H9 (cell line): ENCODE results near the gene CORT. TPM values are rescaled to one million over a fixed set of nuclear protein-coding genes. Genes with fewer than 3 reads are reported as not detected.

Source experiments
- DNase-seq: peaks from one replicate; pipeline ENCODE4 v3.0.0-alpha.2; 2017
- H2AFZ ChIP-seq: one replicate; pipeline ENCODE4 v1.6.1; 2013; ENCODE audit warnings: mild to moderate bottlenecking, low read length, control low read depth, moderate library complexity
- H2AK5ac ChIP-seq: 2 replicates; pipeline ENCODE4 v1.6.1; 2013; ENCODE audit warnings: low read length, control low read depth, mixed read lengths; ENCODE audit not compliant: insufficient read length
- H2BK120ac ChIP-seq: one replicate; pipeline ENCODE4 v1.6.1; 2013; ENCODE audit warnings: low read depth, mild to moderate bottlenecking, low read length, control low read depth, inconsistent platforms; ENCODE audit not compliant: poor library complexity, severe bottlenecking
- H2BK12ac ChIP-seq: 2 replicates; pipeline ENCODE4 v1.6.1; 2013; ENCODE audit warnings: low read length, control low read depth, mixed read lengths, low read depth; ENCODE audit not compliant: insufficient read length
- H2BK15ac ChIP-seq: 2 replicates; pipeline ENCODE4 v1.6.1; 2013; ENCODE audit warnings: low read depth, low read length, control low read depth
- H2BK20ac ChIP-seq: one replicate; pipeline ENCODE4 v1.6.1; 2013; ENCODE audit warnings: low read depth, mild to moderate bottlenecking, low read length, control low read depth, inconsistent platforms; ENCODE audit not compliant: poor library complexity, severe bottlenecking
- H2BK5ac ChIP-seq: 2 replicates; pipeline ENCODE4 v1.6.1; 2013; ENCODE audit warnings: low read length, control low read depth, mixed read lengths; ENCODE audit not compliant: insufficient read length
- H3K14ac ChIP-seq: 2 replicates; pipeline ENCODE4 v1.6.1; 2013; ENCODE audit warnings: low read length, control low read depth; ENCODE audit not compliant: insufficient read depth
- H3K18ac ChIP-seq: 2 replicates; pipeline ENCODE4 v1.6.1; 2013; ENCODE audit warnings: low read depth, mild to moderate bottlenecking, mixed read lengths, low read length, control low read depth; ENCODE audit not compliant: insufficient read length
- H3K23ac ChIP-seq: 2 replicates; pipeline ENCODE4 v1.6.1; 2013; ENCODE audit warnings: low read length, control low read depth, mixed read lengths, low read depth; ENCODE audit not compliant: insufficient read length
- H3K23me2 ChIP-seq: 2 replicates; pipeline ENCODE4 v1.6.1; 2013; ENCODE audit warnings: low read depth, mild to moderate bottlenecking, mixed read lengths, low read length, control low read depth; ENCODE audit not compliant: insufficient read length, poor library complexity, severe bottlenecking
- H3K27ac ChIP-seq: 2 replicates; pipeline ENCODE4 v1.5.1; 2013; ENCODE audit warnings: low read length, control low read depth, mixed read lengths, low read depth; ENCODE audit not compliant: insufficient read length
- H3K27me3 ChIP-seq: 2 replicates; pipeline ENCODE4 v1.6.1; 2013; ENCODE audit warnings: low read length, control low read depth, inconsistent platforms; ENCODE audit not compliant: insufficient read depth
- H3K4ac ChIP-seq: 2 replicates; pipeline ENCODE4 v1.6.1; 2013; ENCODE audit warnings: low read depth, mild to moderate bottlenecking, control low read depth, inconsistent platforms, low read length, moderate library complexity
- H3K4me1 ChIP-seq: 2 replicates; pipeline ENCODE4 v1.6.1; 2013; ENCODE audit warnings: low read length, control low read depth, inconsistent platforms; ENCODE audit not compliant: insufficient read depth
- H3K4me2 ChIP-seq: 2 replicates; pipeline ENCODE4 v1.6.1; 2013; ENCODE audit warnings: low read length, control low read depth, mixed read lengths; ENCODE audit not compliant: insufficient read length, insufficient read depth
- H3K56ac ChIP-seq: 2 replicates; pipeline ENCODE4 v1.6.1; 2013; ENCODE audit warnings: low read depth, mild to moderate bottlenecking, mixed read lengths, low read length, control low read depth; ENCODE audit not compliant: insufficient read length
- H3K79me1 ChIP-seq: 2 replicates; pipeline ENCODE4 v1.6.1; 2013; ENCODE audit warnings: low read depth, mild to moderate bottlenecking, moderate library complexity, low read length, control low read depth, inconsistent platforms; ENCODE audit not compliant: insufficient read depth, poor library complexity, severe bottlenecking
- H3K79me2 ChIP-seq: 2 replicates; pipeline ENCODE4 v1.6.1; 2013; ENCODE audit warnings: low read length, control low read depth, inconsistent platforms; ENCODE audit not compliant: insufficient read depth
- H3K9ac ChIP-seq: 2 replicates; pipeline ENCODE4 v1.6.1; 2013; ENCODE audit warnings: low read length, control low read depth, mixed read lengths; ENCODE audit not compliant: insufficient read length; ENCODE audit errors: extremely low read depth
- H3K9me3 ChIP-seq: one replicate; pipeline ENCODE4 v1.6.1; 2013; ENCODE audit warnings: low read depth, low read length, inconsistent platforms; ENCODE audit not compliant: control insufficient read depth
- H3T11ph ChIP-seq: one replicate; pipeline ENCODE4 v1.6.1; 2013; ENCODE audit warnings: mild to moderate bottlenecking, low read length, control low read depth, inconsistent platforms
- H4K20me1 ChIP-seq: one replicate; pipeline ENCODE4 v1.6.1; 2013; ENCODE audit not compliant: control insufficient read depth, insufficient read length, insufficient read depth
- H4K5ac ChIP-seq: 2 replicates; pipeline ENCODE4 v1.6.1; 2013; ENCODE audit warnings: low read depth, mild to moderate bottlenecking, mixed read lengths, low read length, control low read depth; ENCODE audit not compliant: insufficient read length
- H4K8ac ChIP-seq: replicated peaks from 2 replicates; pipeline ENCODE4 v1.6.1; 2013; ENCODE audit warnings: low read length, control low read depth, mixed read lengths, low read depth; ENCODE audit not compliant: insufficient read length
- H4K91ac ChIP-seq: 2 replicates; pipeline ENCODE4 v1.6.1; 2013; ENCODE audit warnings: low read depth, mild to moderate bottlenecking, moderate library complexity, mixed read lengths, low read length, control low read depth; ENCODE audit not compliant: insufficient read length
- H3K27ac Mint-ChIP-seq, 3 experiments: 2 replicates in 2 of 3; 3 replicates in 1 of 3; pipeline ENCODE4 v1.8.0; 2020 to 2021; ENCODE audit warnings: mixed read lengths in 3 of 3, mild to moderate bottlenecking in 1 of 3, moderate library complexity in 1 of 3
- H3K27me3 Mint-ChIP-seq: 2 replicates; pipeline ENCODE4 v1.8.0; 2021; ENCODE audit warnings: low read depth, mild to moderate bottlenecking, moderate library complexity, mixed read lengths
- H3K36me3 Mint-ChIP-seq, 3 experiments: 2 replicates in 2 of 3; 3 replicates in 1 of 3; pipeline ENCODE4 v1.8.0; 2020 to 2021; ENCODE audit warnings: low read depth in 3 of 3, mixed read lengths in 3 of 3; ENCODE audit not compliant: insufficient read depth in 1 of 3
- H3K4me1 Mint-ChIP-seq, 2 experiments: 2 replicates each; pipeline ENCODE4 v1.8.0; 2020; ENCODE audit warnings: mixed read lengths in 2 of 2
- H3K4me3 Mint-ChIP-seq, 2 experiments: 2 replicates in 1 of 2; 3 replicates in 1 of 2; pipeline ENCODE4 v1.8.0; 2020 to 2021; ENCODE audit warnings: mild to moderate bottlenecking in 2 of 2, mixed read lengths in 2 of 2, moderate library complexity in 1 of 2
- H3K9me3 Mint-ChIP-seq, 2 experiments: 2 replicates in 1 of 2; 3 replicates in 1 of 2; pipeline ENCODE4 v1.8.0; 2020; ENCODE audit warnings: mild to moderate bottlenecking in 2 of 2, mixed read lengths in 2 of 2, moderate library complexity in 1 of 2
- CTCF ChIP-seq: fragments of 200-600 bp; sonication (generic); conservative IDR thresholded peaks from 3 replicates; pipeline ENCODE4 v1.8.0; 2021; ENCODE audit warnings: antibody characterized with exemption, mild to moderate bottlenecking
- WGBS: extraction: QIAGEN DNeasy Blood & Tissue Kit; methylation state at CpG from one replicate; pipeline ENCODE4 v1.1.7; 2013; ENCODE audit warnings: missing lambda C conversion rate, low lambda C conversion rate, mixed read lengths; ENCODE audit not compliant: insufficient read length; ENCODE audit errors: extremely low coverage; 5-methylcytosine and 5-hydroxymethylcytosine counted together
- total RNA-seq: library from RNA; stranded (reverse); gene quantifications from 2 replicates; pipeline ENCODE4 v1.2.1, GENCODE V29; 2021

Gene CORT
- total RNA-seq, 1 experiment from 2014 or later: not detected

GRCh38 chr1:10407201-10407600 lies 42.6 kb upstream of the CORT start:
- no peak overlapping the region for H4K5ac ChIP-seq
- no peak overlapping the region for H4K91ac ChIP-seq
- DNase-seq: no peak
- no peaks in the 10 kb centered on the region for H4K20me1 ChIP-seq
- no peaks in the 10 kb centered on the region for H3K9me3 ChIP-seq
- H2AK5ac ChIP-seq: no peak overlapping the region
- H3K4ac ChIP-seq: no peak overlapping the region
- no peak overlapping the region for H3K56ac ChIP-seq
- H2BK12ac ChIP-seq: no peak overlapping the region
- TF ChIP-seq CTCF: no peak
- no peak overlapping the region for H3K23ac ChIP-seq
- Mint-ChIP-seq H3K9me3 (no peaks in the 10 kb centered on the region), H3K27me3 (no peaks in the 10 kb centered on the region; the same call in 1 of the 2 replicates), H3K27ac (no peak overlapping the region), H3K4me1 (no peaks in the 10 kb centered on the region), H3K36me3 (peaks cover 78 to 96% (median 89%) of the 10 kb centered on the region in 3 experiments), H3K4me3 (no peak overlapping the region)
- H3T11ph ChIP-seq: no peak overlapping the region
- H3K79me1 ChIP-seq: no peaks in the 10 kb centered on the region
- H3K27ac ChIP-seq: no peak overlapping the region
- H4K8ac ChIP-seq: no peak overlapping the region
- H3K4me2 ChIP-seq: no peak overlapping the region
- no peaks in the 10 kb centered on the region for H3K4me1 ChIP-seq
- H3K14ac ChIP-seq: no peak overlapping the region
- H2BK20ac ChIP-seq: no peak overlapping the region
- H3K23me2 ChIP-seq: no peaks in the 10 kb centered on the region
- no peaks in the 10 kb centered on the region for H3K27me3 ChIP-seq
- no peak overlapping the region for H3K9ac ChIP-seq
- H2BK5ac ChIP-seq: no peak overlapping the region
- no peak overlapping the region for H2AFZ ChIP-seq
- no peak overlapping the region for H2BK120ac ChIP-seq
- no CpG with 5 or more reads among the region's 2 CpGs for WGBS
- no peak overlapping the region for H3K18ac ChIP-seq
- H2BK15ac ChIP-seq: no peak overlapping the region
- H3K79me2 ChIP-seq: no peaks in the 10 kb centered on the region
